UCSD-AML1 (cell line): Measurements from ENCODE around the gene NANS.
A peak's percentile ranks its signal among the peaks of the same experiment; 100 is the strongest.

Experiments used
- DNase-seq: peaks from one replicate; lab custom pipeline; 2025; ENCODE audit not compliant: unreplicated experiment; lab: John Stamatoyannopoulos, UW

Gene NANS

GRCh38 chr9:98038958-98039357 lies 17.6 kb upstream of the NANS start:
- no peak for DNase-seq

- no peak for DNase-seq
Observed at GRCh38 chr9:98039607-98040017, 16.9 kb upstream of the NANS start.

GRCh38 chr9:98040212-98040611 lies 16.3 kb upstream of the NANS start:
- no peak for DNase-seq

- DNase-seq = no peak
Observed at GRCh38 chr9:98043915-98044314, 12.6 kb upstream of the NANS start.

GRCh38 chr9:98045234-98046179 lies 11.0 kb upstream of the NANS start:
- no peak for DNase-seq

- DNase-seq = no peak
Observed at GRCh38 chr9:98046180-98046543, 10.4 kb upstream of the NANS start.

- no peak for DNase-seq
Observed at GRCh38 chr9:98047002-98047401, 9.5 kb upstream of the NANS start.

- DNase-seq = no peak
Observed at GRCh38 chr9:98049288-98050072, 7.1 kb upstream of the NANS start.

GRCh38 chr9:98050351-98050750 lies 6.2 kb upstream of the NANS start:
- no peak for DNase-seq

GRCh38 chr9:98054376-98054951 lies 2.1 kb upstream of the NANS start:
- DNase-seq = no peak

- no peak for DNase-seq
Observed at GRCh38 chr9:98057138-98057799, 737 bp downstream of the NANS start.

GRCh38 chr9:98062161-98062560 lies 5.6 kb downstream of the NANS start:
- no peak for DNase-seq

GRCh38 chr9:98064623-98065392 lies 8.3 kb downstream of the NANS start:
- DNase-seq = no peak

GRCh38 chr9:98066235-98066634 lies 9.7 kb downstream of the NANS start:
- DNase-seq = no peak

GRCh38 chr9:98067184-98067583 lies 10.7 kb downstream of the NANS start:
- no peak for DNase-seq

- DNase-seq = no peak
Observed at GRCh38 chr9:98069551-98069950, 13.0 kb downstream of the NANS start.

- no peak for DNase-seq
Observed at GRCh38 chr9:98070704-98071103, 14.2 kb downstream of the NANS start.

GRCh38 chr9:98071737-98072136 lies 15.2 kb downstream of the NANS start:
- DNase-seq = no peak

- DNase-seq = peak; percentile 57
Observed at GRCh38 chr9:98074115-98074990, 17.8 kb downstream of the NANS start.
